GM19240 (cell line): ENCODE data around the gene LPXN.

Experiments
- DNase-seq: peaks from one replicate; pipeline ENCODE4 v3.0.0; 2011; ENCODE audit warnings: low spot score; ENCODE audit not compliant: insufficient read length

The LPXN gene

DNA sequence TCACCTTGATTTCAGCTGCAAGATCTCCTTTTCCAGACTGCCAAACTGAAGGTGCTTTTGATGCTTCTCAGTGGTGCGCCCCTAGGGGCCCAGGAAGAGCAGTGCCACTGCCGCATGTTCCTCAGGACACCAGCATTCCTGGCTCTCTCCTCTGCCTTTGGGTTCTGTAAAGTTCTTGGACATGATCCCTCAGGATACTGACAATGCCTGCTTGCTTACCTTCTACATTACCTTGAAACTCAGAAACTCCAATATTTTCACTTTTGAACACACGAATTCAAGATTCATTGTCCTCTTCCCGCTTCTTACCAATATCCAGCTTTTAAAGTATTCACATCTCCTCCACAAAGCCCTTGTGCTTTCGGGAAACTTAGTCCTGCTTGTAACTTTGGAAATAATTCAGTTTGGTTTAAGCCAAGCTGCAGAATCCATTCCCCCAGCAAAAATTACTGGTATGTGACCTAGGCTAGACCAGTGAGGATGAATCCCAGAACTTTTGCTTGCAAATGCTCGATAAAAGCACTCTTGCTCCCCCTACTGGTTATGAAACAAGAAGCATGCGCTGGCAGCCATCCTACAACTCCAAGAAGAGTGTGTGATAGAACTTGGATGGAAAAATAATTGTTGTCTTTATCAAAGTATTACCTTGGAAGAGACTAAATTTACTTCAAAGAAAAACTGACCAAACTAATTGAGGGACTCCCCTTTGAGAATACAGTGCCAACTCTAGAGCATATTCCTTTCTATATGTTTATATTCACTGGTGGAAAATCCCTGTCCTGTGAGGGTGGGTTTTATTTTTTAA lies 51.2 kb downstream of the LPXN start:
- DNase-seq, result peak; percentile 23

- no peak for DNase-seq
These were observed 61.8 kb downstream of the LPXN start for GRCh38 chr11:58513747-58514367.

DNA sequence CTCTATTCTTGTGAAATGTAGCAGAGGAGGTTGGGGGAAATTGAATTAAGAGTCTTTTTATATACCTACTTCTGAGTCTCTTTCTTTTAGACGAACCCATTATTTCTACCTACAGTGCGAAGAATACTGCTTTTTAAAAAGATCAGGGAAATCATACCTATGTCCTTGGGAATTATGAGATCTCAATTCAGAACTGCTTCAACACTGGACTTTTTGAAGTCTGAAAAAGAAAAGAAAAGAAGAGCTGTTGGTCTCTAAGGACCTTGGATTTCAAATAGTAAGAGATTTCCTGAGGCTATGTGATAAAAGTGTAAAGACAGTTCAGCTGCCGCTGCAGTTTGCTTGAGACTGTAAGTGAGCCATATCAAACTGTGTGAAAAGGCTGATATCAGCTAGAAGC lies 64.0 kb downstream of the LPXN start:
- DNase-seq, result no peak

DNA sequence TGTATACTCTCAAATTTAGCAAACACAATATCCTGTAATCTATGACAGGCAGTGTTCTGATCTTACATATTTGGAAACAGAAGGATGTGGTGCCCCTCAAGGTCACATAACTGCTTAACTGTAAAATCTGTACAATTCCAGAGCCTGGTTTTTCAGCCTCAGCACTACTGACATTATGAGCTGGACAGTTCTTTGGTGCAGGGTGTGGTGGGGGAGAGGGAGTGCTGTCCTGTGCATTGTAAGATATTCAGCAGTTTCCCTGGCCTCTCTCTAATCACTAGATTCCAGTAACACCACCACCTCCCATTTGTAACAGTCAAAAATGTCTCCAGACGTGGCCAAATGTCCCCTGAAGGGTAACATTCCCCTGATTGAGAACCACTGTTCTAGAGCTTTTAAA lies 65.9 kb downstream of the LPXN start:
- no peak for DNase-seq

DNA sequence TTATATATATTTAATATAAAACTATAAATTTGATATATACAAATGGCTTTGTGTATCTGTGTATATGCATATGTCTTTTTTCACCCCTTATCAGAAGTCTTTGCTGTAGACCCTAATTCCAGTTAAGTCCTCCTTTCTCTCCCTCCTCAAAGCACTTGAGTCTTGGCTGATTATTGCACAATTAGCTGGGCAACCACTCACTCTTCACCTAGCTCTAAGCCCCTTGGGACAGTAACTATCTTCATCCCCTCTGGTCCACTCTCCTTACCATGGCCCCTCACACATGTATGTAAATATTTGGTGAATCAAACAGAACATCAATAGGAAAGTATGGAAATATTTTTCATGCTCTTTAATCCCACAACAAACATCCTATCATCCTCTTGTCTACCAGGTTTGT lies 66.8 kb downstream of the LPXN start:
- DNase-seq, result no peak

GRCh38 chr11:58508005-58508404 lies 67.7 kb downstream of the LPXN start, which contains the start of gene OR5B21:
OR5B21 (minus strand) TSS chr11:58508105; CDS start chr11:58508105, 0 bp downstream.
- DNase-seq, result no peak

GRCh38 chr11:58507355-58507754 lies 68.3 kb downstream of the LPXN start:
- no peak for DNase-seq

DNA sequence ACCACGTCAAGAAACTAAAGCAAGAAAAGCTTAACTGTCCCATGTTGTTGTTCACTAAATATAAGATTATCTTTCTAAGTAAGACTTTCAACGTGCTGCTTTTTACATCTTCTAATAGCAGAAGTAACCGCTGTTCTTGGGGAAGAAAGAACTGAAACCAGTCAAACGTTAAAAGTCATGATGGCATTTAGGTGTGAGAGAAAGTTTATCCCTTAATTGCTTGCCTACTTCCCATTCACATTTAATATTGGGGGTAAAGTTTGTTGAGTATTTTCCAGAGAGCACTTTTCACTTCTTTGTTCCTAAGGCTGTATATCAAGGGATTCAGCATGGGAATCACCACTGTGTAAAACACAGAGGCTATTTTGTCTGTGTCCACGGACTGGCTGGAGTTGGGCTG lies 68.7 kb downstream of the LPXN start:
- no peak for DNase-seq

DNA sequence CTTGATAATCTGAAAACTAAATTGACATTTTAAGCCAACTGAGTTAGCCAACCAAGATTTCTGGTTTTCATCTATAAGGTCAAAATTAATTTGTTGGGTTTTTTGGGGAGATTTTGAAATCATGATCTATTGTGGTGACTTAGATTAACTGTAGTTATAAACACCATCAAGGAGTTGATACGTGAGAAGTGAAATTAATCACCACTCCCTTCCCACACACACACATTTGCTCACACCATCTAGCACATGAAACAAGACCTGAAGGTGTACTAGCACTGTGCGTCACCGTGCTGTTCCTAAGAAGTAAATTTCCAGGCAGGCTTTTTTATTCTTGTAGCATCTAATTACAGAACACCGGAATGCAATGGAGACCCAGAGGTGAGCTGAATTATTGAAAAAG lies 69.8 kb downstream of the LPXN start:
- DNase-seq, result no peak

DNA sequence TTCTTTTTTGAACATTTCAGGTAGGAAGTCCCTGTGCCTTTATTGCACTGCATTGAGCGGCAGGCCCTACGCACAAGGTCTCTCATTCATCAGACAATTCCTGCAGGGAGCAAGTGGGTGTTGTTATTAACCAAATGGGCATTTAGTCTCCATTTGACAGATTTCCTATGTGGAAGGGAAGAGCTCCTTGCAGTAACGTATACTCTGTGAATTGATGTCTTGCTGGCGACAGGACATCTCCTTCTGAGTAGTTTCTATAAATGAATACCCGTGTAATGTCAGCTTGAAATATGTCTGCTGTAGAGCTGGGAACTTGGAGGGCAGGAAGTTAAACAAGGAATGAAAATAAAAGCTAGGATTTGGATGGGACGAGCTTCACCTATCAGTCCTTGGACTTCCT lies 71.4 kb downstream of the LPXN start:
- DNase-seq, result no peak

- no peak for DNase-seq
These were observed 72.2 kb downstream of the LPXN start for GRCh38 chr11:58503361-58503856.

DNA sequence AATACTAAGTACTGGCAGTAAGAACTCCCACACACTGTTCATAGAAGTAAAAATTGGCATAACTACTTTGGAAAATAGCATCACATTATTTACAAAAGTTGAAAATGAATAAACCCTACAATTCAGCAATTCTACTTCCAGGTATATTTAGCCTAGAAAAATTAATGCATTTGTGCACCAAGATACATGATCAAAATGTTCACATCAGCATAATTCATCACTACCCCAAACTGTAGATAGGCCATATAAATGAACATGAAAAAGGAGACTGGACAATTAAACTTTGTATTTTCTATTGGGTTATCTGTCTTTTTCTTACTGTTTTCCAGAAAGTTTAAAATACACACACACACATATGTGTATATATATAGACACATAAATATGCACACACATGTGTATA lies 73.7 kb downstream of the LPXN start:
- no peak for DNase-seq

- DNase-seq, result no peak
These were observed 77.2 kb downstream of the LPXN start for GRCh38 chr11:58498464-58498863.

DNA sequence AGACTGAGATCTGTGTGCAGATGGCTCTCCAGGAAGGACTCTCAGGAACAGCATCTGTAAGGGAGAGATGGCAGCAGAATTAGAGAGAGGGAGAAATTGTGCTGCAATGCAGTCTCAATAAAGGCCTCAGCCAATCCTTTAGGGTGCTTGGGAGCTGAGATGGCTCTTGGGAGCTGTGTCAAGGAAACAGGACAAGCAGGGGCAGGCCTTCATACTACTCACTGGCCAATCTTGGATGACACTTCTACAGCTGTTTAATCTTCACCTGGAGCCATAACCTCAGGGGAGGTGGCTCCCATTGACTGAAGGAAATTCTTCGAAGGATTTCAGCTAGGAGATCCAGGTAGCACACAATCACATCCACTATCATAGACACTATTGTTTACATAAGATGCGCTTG lies 77.7 kb downstream of the LPXN start:
- no peak for DNase-seq

- no peak for DNase-seq
These were observed 79.8 kb downstream of the LPXN start for GRCh38 chr11:58495906-58496305.

DNA sequence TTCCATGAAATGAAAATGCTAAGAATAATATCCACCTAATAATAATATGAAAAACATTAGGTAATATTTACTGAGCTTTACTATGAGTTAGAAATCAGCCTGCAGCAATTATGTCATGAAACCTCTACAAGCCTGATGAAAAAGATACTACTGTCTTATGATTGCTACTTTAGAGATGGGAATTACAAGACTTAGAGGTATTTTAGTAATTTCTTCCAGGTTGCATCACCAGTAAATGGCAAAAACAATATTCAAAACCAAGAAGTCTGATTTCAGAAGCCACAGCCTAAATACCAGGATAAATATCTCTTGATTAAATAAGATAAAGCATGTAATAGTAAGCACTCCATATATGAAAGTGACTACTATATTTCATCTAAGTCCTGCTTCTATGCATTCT lies 81.6 kb downstream of the LPXN start:
- DNase-seq, result no peak

DNA sequence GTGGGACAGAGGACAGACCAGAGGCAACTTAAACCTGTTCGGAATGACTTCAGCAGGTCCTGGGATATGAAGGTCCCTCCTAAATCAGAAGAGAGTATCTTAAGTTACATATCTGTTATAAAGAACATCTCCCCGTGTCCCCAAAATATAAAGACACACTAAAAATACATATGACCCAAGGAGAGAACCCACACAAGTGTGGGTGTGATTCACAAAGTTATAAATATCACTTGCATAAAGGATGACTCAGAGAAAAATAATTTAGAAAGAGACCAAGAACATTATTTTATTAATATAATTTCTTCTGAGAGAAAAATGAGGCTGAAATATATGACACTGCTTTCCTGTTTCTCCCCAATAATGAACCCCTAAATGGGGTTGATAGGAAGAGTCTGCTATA lies 82.0 kb downstream of the LPXN start:
- no peak for DNase-seq

DNA sequence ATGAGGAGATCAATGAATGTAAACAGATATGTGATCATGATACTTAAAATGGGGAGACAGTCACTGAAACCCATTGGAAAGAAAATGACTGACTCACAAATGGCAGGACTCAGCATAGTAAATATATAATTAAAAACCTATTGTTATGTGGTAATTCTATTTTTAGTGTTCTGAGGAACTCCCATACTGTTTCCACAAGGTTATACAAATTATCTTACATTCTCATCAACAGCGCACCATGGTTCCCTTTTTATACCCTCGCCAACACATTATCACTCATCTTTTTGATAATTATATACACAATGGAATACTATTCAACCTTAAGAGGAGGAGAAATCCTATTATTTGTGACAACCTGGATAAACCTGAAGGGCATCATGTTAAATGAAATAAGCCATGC lies 84.8 kb downstream of the LPXN start:
- DNase-seq, result no peak

DNA sequence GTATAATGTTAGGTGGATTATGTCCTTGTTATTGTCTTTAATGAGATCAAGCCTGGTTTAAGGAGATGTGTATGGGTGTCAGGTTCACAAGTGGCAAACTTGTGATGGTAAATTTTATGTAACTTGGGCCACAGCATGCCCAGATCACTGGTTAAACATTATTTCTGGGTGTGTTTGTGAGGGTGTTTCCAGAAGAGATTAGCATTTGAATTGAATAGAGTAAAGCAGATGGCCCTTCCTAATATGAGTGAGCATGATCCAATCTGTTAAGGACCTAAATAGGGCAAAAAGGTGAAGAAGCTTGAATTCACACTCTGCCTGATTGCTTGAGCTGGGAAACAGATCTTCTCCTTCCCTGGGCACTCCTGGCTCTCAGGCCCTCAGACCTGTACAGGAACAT lies 88.5 kb downstream of the LPXN start:
- DNase-seq, result no peak

DNA sequence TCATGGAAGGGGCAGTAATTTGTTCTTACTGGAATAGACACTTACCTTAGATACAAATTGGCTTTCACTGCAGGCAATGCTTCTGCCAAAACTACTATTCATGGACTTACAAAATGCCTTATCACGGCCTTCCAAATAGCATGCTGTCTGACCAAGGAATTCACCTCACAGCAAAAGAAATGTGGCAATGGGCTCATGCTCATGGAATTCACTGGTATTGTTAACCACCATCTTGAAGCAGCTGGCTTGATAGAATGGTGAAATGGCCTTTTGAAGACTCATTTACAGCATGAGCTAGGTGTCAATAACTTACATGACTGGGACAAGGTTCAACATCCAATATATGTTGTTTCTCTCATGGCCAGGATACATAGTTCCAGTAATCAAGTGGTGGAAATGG lies 89.7 kb downstream of the LPXN start:
- DNase-seq, result no peak
